HEK293T (cell line): ENCODE data around the gene CAMK2B.
"Not testable (repeated sequence)": the region's sequence is repeated elsewhere in the genome, so short reads cannot be mapped to it uniquely, and the experiment has no call there.

ENCODE experiments used
- ARNT ChIP-seq: fragments of 450-650 bp; IDR thresholded peaks from 2 replicates; pipeline ENCODE4 v1.6.1; 2017; ENCODE audit warnings: mild to moderate bottlenecking
- BHLHE40 ChIP-seq: fragments of 450-650 bp; IDR thresholded peaks from 2 replicates; pipeline ENCODE4 v1.6.1; 2016; ENCODE audit warnings: mild to moderate bottlenecking, moderate library complexity, borderline replicate concordance
- CTBP1 ChIP-seq: fragments of 450-650 bp; IDR thresholded peaks from 2 replicates; pipeline ENCODE4 v1.6.1; 2016; ENCODE audit warnings: borderline replicate concordance
- FOXK2 ChIP-seq: fragments of 450-650 bp; IDR thresholded peaks from 2 replicates; pipeline ENCODE4 v1.6.1; 2016; ENCODE audit warnings: mild to moderate bottlenecking
- FOXM1 ChIP-seq: fragments of 450-650 bp; IDR thresholded peaks from 2 replicates; pipeline ENCODE4 v1.6.1; 2017; ENCODE audit warnings: mild to moderate bottlenecking, borderline replicate concordance
- LEF1 ChIP-seq: fragments of 450-650 bp; IDR thresholded peaks from 2 replicates; pipeline ENCODE4 v1.6.1; 2017; ENCODE audit warnings: mild to moderate bottlenecking, borderline replicate concordance
- NFRKB ChIP-seq: fragments of 450-650 bp; IDR thresholded peaks from 2 replicates; pipeline ENCODE4 v1.6.1; 2016; ENCODE audit warnings: mild to moderate bottlenecking, moderate library complexity
- ZNF384 ChIP-seq: fragments of 450-650 bp; IDR thresholded peaks from 2 replicates; pipeline ENCODE4 v1.6.1; 2016
- TF ChIP-seq, protein P1 (sequence below): fragments of 450-650 bp; IDR thresholded peaks from 2 replicates; pipeline ENCODE4 v1.6.1; 2016

DNA sequence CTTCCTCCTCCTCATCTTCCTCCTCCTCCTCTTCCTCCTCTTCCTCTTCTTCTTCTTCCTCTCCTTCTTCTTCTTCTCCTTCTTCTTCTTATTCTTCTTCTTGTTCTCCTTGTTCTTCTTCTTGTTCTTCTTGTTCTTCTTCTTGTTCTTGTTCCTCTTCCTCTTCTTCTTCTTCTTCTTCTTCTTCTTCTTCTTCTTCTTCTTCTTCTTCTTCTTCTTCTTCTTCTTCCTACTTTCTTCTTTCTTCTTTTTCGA, 150.8 kb downstream of the CAMK2B start:
- TF ChIP-seq ZNF384, NFRKB, ARNT, BHLHE40, FOXK2, LEF1, FOXM1, CTBP1: not testable (repeated sequence)
- TF ChIP-seq, protein P1, sequence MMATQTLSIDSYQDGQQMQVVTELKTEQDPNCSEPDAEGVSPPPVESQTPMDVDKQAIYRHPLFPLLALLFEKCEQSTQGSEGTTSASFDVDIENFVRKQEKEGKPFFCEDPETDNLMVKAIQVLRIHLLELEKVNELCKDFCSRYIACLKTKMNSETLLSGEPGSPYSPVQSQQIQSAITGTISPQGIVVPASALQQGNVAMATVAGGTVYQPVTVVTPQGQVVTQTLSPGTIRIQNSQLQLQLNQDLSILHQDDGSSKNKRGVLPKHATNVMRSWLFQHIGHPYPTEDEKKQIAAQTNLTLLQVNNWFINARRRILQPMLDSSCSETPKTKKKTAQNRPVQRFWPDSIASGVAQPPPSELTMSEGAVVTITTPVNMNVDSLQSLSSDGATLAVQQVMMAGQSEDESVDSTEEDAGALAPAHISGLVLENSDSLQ = not testable (repeated sequence)
